ENCODE data around the gene CLTB. TPM values are rescaled to one million over a fixed set of nuclear protein-coding genes. Genes with fewer than 3 reads are reported as not detected.
"Not testable (repeated sequence)": the region's sequence is repeated elsewhere in the genome, so short reads cannot be mapped to it uniquely, and the experiment has no call there.

The CLTB gene, protein sequence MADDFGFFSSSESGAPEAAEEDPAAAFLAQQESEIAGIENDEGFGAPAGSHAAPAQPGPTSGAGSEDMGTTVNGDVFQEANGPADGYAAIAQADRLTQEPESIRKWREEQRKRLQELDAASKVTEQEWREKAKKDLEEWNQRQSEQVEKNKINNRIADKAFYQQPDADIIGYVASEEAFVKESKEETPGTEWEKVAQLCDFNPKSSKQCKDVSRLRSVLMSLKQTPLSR
- 60.8 TPM for polyA plus RNA-seq (2013, experiment 1 of 2; ENCODE audit: insufficient read length)
- polyA plus RNA-seq (2013, experiment 2 of 2; ENCODE audit: insufficient read length), result 56.8 TPM

DNA sequence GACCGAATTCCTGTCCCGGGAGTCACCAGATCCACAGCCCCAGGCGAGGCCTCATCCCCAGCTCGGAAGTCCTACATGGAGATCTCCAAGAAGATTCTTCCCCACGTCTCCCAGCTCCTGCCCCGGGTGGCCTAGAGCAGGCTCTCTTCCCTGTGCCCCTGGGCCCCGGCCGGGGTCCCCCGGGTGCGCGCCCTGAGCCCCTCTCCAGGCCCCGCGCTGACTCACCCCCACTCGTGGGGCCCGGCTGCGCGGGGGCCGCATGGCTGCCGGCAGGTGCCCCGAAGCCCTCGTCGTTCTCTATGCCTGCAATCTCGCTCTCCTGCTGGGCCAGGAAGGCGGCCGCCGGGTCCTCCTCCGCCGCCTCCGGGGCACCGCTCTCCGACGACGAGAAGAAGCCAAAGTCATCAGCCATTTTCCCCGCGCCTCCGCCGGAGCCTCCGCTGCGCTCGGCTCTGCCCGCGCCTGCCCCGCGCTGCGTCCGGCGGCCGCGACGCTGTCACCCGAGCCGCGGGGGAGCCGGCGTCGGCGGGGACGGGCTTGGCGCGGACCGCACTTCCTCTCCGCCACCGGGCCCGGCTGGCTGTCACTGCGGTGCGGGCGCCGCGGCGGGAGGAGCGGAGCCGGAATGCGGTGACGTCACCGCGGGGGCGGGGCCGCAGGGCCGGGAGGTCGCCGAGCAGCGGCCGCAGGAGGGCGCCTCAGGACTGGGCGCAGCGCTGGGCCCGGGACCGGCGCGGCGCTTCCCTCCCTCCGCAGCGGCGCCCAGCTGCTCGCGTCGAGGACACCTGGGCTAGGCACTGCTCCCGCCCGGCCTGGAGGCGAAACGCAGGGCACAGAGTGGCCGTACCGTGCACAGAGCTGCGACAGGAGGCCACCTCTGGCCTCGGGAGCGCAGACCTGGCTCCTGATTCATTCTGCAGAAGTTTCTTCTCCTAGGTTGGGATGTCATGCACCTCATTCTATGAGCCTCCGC is at the start of gene CLTB:
Gene CLTB, minus strand, starts transcription at position 588 of the 973 bp plus-strand sequence. Its CDS starts 176 bp downstream, at position 412.
- peak; percentile 83 for DNase-seq

DNA sequence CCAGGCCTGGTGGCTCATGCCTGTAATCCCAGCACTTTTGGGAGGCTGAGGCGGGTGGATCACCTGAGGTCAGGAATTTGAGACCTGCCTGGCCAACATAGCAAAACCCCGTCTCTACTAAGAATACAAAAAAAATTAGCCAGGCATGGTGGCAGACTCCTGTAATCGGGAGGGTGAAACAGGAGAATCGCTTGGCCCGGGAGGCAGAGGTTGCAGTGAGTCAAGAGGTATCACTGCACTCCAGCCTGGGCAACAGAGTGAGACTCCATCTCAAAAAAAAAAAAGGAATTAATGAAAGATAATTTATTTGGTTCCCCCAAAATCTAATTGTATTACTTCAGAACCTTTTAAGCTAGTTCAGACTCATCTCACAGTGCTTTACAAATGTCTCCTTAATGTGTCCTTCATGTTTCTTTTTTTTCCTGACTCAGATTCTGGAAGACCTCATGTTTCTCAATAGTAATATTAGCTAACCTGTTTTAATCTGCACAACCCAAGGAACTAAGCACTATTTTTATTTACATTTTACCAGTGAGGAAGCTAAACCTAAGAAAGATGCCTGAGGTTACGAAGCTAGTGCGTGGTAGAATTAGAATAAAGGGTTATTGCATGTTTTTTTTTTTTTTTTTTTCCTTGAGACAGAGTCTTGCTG is 46.9 kb upstream of the CLTB start:
- no peak for DNase-seq

DNA sequence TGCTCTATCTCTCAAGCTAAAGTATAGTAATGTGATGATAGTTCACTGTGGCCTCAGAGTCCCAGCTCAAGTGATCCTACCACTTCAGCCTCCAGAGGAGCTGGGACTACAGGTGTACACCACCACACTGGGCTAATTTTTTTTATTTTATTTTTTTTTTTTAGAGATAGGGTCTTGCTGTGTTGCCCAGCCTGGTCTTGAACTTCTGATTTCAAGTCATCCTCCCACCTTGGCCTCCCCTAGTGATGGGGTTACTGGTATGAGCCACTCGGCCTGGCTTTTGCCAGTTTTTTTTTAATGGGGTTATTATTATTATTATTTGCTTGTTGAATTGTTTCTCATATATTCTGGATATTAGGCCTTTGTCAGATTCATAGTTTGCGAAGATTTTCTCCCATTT is 45.0 kb upstream of the CLTB start:
- DNase-seq, result no peak

DNA sequence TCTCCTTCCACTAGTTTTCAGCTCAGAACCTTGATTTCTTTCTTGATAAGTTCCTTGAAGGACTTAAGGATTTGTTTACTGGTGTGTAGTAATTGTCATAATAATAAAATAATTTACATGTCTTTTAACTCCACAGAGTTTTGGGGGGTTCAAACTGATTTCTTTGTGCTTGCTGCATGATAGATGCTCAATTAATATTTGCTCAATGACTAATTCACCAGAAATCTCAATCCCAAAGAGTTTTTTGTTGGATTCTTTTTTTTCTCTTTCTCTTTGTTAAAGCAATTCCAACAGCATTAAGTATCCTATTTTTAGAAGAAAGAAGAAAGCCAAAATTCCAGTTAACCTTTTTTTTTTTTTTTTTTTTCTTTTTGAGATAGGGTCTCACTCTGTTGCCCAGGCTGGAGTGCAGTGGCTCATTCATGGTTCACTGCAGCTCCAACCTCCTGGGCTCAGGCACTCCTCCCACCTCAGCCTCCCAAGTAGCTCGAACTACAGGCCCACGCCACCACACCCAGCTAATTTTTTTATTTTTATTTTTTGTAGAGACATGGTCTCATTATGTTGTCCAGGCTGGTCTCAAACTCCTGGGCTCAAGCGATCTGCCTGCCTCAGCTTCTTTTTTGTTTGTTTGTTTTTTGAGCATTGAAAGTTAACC is 42.7 kb upstream of the CLTB start:
- DNase-seq, result no peak

DNA sequence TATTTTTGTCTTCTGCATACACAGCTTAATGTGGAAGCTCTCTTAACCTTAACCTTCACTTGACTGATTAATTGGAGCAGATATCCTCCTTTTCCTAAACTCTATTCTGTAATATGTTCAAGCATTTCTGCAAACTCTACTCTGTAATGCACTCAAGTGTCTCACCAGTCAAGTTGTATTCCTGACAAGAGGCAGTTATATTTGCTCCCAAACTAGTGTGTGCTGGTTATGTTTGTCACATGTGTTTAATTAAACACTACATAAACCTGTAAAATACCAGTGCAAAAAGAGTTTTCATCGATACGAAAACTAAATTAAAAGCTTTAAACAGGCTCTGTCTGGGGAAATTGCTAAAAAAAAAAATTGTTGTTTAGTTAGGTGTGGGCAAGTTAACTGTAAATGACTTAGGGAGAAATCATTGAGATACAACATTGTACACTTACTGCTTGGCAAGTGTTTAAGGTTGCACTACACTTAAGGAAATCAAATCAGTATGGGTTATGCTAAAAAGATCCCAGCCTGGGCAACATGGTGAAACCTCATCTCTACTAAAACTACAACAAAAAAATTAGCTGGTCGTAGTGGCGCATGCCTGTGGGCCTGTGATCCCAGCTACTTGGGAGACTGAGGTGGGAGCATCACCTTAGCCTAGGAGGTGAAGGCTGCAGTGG is 38.5 kb upstream of the CLTB start:
- DNase-seq, result no peak

DNA sequence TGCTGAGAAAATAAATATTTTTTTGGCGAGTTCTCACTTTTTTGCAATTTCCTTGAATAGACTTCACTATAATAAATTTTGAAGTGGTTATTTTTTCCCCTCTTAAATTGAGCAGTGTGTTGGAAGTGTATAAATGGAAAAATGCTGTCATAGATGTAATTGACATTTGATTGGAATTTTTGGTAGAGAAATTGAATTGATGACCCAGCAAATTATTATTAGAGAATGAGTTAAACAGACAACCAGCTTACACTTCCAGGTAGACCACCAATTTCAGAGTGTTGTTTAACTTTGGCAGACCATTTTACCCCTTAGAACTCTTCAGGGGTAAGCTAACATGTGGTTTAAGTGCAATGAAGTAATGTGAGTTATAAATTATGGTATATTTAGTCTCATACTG is 33.7 kb upstream of the CLTB start:
- DNase-seq, result no peak

DNA sequence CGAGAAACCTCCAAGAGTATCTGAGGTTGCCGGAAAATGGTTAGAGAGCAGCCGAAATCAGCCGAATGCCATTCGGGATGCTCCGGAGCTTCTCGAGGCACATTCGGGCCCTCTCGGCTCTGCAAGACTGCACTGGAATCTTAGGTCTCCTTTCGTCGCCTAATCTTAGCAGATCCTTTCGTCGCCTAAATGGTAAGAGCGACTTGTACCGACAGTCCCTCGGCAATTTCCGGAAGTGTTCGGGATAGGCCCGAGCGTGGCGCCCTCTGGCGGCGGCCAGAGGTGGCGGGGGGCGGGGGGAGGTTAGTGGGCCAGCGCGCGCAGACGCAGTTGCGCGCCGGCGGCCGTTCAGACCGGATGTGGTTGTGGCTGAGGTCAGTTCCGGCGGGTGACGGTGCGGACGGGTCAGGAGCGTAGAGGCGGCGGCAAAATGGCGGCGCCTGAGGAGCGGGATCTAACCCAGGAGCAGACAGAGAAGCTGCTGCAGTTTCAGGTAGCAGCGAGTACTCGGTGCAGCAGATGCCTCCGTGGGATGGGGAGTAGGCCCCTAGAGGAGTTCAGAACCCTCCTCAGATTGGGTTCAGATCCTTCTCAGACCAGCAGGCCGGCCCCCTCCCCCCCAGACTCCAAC is 31.8 kb upstream of the CLTB start, which contains the start of gene FAF2:
Gene FAF2, plus strand, starts transcription at position 408 of the 631 bp plus-strand sequence. Its CDS starts 23 bp downstream, at position 431.
- DNase-seq, result peak; percentile 99

DNA sequence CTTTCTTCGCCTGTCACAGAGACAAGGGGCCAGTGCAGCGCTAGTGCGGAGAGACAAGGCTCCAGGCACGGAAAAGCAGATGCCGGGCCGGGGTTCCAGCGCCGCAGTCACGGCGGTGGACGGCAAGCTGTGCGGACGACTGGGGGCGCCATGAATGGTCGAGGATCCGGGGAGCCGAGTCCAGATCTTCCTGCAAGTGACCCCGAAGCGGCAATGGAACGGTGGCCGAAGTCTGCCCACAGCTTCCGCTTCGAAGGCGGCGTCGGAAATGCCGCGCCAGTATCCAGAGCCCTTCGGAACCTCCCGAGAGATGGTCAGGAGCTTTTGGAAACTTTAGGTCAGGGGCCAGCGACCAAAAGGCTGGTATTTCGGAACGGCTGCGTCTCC is 31.2 kb upstream of the CLTB start:
- DNase-seq, result no peak

DNA sequence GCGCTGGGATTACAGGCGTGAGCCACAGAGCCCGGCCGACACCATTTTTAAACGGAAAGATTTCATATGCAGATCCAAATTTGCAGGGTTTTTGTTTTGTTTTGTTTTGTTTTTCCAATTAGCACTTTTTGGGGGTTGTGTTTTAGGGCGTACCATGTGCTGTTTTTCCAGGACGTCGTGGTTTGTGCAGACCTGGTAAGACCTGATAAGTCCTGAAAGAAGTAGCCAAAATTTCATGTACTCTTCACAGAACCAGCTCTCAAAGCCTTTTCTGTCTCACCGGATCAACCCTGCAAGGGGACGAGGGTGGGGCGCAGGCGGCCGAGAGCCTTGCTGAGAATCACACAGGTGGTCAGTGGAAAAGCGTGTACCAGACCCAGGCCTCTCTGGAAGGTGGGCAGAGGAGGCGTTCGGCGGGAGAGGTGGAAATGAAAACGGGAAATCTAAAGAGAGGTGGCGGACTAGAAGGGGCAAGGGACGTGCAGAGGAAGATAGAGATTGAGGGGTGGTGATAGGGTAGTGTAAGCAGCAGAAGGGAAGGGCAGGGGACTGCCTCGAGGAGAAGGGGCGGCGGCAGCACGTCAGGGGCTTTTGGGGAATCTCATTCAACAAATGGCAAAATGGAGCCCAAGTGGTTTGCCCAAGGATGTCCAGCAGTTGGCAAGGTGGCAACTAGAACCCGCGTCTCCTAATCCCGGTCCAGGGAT is 30.7 kb upstream of the CLTB start:
- no peak for DNase-seq

DNA sequence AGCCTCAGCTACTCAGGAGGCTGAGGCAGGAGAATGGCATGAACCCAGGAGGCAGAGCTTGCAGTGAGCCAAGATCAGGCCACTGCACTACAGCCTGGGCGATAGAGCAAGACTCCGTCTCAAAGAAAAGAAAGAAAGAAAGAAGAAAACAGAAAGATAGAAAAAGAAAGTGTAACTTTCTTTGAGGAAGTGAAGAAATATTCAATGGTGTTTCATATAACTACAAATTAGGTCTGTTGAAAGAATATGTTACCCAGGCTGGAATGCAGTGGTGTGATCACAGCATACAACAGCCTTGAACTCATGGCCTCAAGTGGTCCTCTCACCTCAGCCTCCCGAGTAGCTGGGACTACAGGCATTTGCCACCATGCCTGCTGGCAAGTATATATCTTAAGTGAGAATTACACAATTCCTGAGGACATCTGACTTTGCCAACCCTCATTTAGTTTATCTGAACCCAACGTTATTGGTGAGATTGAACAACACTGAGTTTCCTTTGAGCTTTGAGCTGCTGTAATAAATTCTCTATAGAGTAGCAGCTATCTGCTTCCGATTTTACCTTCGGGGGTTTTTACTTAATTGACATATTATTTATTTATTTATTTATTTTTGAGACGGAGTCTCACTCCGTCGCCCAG is 29.8 kb upstream of the CLTB start:
- no peak for DNase-seq

DNA sequence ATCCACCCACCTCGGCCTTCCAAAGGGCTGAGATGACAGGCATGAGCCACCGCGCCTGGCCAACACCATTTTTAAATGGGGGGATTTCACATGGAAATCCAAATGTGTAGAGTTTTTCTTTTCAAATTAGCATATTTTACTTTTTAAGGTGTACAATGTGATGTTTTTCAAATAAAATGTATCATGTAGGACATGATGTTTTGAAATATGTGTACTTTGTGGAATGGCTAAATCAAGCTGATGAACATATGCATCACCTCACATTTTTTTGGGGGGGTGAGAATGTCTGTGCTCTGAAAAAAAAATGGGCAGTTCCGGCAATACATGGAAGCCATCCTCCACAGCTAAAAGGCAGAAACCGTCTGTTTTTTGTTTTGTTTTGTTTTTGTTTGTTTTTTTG is 28.4 kb upstream of the CLTB start:
- DNase-seq, result no peak

DNA sequence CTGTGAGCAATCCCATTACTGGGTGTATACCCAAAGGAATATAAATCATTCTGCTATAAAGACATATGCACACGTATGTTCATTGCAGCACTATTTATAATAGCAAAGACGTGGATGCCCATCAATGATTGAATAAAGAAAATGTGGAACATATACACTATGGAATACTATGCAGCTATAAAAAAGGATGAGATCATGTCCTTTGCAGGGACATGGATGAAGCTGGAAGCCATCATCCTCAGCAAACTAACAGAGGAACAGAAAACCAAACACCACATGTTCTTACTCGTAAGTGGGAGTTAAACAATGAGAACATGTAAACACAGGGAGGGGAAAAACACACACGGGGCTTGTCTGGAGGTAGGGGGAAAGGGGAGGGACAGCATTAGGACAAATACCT is 26.6 kb upstream of the CLTB start:
- DNase-seq, result not testable (repeated sequence)

DNA sequence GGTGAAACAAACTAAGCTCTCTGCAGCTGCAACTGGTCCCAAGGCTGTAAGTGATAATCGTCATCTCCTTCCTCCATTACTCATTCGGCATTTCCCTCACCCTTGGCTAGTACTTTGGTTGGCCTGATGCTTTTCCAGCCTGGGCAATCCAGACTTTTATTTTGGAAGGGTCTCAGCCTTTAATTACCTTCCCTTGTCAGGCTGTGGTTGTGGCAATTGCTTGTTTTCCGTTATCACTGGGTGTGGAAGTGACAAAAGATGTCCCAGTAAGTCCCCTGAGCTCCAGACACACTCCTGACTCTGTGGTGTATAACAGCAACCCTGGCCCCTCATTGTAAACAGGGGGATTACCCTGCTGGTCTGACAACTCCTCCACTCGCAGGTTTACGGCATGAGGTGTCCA is 25.6 kb upstream of the CLTB start:
- DNase-seq, result no peak

DNA sequence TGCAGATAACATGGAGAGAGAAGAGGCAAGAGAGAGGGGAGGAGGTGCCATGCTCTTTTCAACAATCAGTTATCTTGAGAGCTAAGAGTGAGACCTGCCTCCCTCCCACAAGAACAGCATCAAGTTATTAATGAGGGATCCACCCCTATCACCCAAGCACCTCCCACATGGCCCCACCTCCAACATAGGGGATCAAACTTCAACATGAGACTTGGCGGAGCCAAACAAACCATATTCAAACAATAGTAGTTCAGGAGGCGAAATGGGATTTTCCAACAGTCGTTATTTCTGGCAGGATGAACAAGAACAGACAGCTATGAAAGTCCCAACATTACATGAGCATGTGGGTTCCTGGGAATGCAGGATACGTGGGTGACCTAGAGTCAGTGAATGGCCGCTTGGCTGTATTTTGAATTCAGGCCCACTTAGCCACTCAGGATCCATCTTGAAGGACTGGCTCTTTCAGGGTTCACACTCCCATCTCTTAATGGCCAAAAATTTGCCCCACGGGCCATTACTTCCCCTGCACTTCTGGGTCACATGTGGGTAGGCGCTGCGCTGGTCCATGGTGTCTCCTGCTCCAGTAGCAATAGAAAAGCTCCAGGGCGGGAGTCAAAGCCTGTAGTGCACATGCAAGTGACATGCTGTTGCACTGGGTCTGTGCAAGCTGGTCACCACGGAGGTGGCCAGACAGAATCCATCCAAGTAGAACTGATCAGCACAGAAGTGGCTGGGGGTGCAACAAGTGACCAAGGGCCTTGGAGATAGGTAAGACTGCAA is 24.8 kb upstream of the CLTB start:
- DNase-seq, result no peak

DNA sequence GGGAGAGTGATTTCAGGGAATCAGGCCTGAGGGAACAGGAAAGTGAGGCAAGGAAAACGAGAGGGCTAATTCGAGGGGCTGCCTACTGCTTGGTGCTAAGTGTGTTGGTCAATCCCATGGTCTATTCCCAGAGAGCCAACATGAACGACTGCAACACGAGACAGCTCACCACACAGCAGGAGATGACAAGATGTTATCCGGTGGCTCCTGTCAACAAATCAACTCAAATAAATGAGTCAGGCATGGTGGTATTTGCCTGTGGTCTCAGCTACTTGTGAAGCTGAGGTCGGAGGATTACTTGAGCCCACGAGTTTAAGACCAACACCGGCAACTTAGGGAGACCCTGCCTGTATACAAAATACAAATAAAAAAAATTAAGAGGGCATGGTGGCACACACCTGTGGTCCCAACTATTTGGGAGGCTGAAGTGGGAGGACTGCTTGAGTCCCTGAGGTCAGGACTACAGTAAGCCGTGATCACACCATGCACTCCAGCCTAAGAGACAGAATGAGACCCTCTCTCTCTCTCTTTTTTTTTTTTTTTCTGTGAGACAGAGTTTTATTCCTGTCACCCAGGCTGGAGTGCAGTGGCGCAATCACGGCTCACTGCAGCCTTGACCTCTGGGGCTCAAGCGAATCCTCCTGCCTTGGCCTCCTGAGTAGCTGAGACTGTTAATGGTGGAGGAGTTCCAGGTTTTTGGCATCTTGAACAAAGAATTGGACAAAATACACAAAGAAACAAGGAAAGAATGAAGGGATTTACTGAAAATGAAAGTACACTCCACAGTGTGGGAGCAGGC is 22.8 kb upstream of the CLTB start:
- DNase-seq, result peak; percentile 82

DNA sequence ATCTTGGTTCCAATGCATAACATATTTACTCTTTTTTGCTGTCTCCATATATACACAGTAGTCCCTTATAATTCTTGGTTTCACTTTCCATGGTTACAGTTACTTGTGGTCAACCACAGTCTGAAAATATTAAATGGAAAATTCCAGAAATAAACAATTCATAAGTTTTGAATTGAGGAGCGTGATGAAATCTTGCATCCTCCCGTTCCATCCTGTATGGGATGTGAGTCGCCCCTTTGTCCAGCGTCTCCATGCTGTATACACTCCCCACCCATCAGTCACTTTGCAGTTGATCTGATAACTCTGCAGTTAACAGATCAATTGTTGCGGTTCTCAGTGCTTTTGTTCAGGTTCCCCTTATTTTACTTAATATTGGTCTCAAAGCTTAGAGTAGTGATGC is 20.3 kb upstream of the CLTB start:
- DNase-seq, result peak; percentile 67

DNA sequence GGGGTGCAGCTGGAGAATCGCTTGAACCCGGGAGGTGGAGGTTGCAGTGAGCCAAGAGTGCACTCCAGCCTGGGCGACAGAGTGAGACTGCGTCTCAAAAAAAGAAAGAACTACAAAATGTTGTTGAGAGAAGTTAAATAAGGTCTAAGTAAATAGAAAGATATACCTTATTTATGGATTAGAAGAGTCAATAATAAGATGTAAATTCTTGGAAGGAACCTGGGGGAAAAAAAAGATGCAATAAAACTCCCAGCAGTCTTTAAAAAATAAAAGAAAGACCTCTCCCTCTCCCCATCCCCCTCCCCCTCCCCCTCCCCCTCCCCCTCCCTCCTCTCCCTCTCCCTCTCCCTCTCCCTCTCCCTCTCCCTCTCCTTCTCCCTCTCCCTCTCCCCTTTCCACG is 16.4 kb upstream of the CLTB start:
- no peak for DNase-seq

DNA sequence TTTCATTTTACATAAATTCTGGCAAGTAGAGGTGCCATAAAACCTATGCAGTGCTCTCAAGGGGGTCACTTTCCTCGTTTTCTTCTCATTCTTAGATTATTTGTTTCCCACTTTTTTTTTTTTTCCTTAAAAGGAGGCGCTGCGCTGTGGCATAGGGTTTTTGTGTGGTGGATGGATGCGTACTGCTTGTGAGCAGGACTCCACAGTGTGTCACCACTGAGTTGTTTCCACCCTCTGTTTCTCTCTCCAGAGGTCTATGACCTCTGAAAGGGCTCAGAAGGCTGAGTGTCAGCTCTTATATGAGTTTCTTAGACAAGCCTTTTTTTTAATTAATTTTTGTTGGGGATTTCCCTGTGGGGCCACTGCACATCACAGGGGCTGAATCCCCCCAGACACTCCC is 13.6 kb upstream of the CLTB start:
- no peak for DNase-seq

DNA sequence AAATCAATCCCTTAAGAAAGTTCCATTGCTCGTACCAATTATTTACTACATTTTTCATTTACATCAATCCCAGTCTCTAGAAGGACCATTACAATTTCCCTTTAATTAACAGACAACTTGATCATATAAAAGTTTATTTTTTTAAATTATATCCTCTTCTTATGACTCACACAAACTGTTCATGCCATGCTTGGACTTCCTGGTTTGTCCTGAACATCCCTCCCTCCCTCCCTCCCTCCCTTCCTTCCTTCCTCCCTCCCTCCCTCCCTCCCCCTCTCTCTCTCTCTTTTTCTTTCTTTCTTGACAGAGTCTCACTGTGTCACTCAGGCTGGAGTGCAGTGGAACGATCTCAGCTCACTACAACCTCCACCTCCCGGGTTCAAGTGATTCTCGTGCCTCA is 11.6 kb upstream of the CLTB start:
- DNase-seq, result no peak
